Skin epidermis (tissue), 12 donors: ENCODE data around the gene SPATA13.
A peak's percentile ranks its signal among the peaks of the same experiment; 100 is the strongest.

Source experiments
- H3K27ac ChIP-seq, 21 experiments: fragments of 200-600 bp; sonication (generic) in 11 of 21; one replicate each; pipeline ENCODE4 v1.5.0; 2020; ENCODE audit warnings: mild to moderate bottlenecking in 3 of 21, inconsistent platforms in 2 of 21, moderate library complexity in 2 of 21
- H3K4me3 ChIP-seq, 7 experiments: fragments of 200-600 bp; sonication (generic) in 2 of 7; one replicate each; pipeline ENCODE4 v1.5.0; 2020; ENCODE audit warnings: inconsistent platforms in 2 of 7, mild to moderate bottlenecking in 2 of 7, moderate library complexity in 1 of 7

SPATA13 gene

DNA sequence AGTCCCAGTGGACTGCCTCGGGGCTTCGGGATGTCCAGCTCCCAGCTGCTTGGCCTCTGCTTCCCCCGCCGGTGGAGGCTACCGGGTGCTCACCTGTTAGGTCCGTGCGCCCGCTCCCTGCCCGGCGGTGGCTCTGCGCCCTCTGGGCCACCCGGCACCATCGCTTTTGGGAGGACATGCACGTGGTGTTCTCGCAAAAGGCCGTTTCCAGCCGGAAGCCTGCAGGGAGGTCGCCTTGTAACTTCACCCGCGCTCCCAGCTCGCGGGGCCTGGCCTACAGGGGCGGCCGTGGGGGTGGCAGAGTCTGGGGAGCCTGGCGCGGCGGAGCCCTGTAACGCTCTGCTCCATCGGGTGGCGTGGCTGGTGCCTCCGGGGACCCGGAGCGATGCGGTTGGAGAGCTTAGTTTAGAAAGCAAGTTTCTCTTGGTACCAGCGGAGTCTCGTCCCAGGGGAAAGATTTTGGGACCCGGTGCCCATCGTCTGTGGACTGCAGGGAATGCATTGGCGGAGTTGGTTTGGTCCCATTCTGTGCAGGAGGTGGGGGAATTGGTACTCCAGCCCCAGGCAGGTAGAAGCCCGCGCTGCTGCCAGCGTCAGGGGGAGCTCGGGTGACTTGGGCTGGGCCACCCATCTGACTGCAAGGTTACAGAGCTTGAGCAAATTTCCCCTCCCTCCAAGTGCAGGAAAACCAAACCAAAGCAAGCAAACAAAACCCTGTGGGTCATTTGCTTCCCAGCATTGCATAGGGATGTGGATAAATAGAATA is 673 bp downstream of the SPATA13 start:
- peak overlapping the region; percentile 57 to 77 (median 68) for H3K4me3 ChIP-seq
- peak overlapping the region; percentile 2 to 84 (median 58) for H3K27ac ChIP-seq

- peak overlapping the region in 2 of 21 experiments; percentile 13 to 84 for H3K27ac ChIP-seq
Observed at GRCh38 chr13:24161980-24162525, 1.5 kb downstream of the SPATA13 start.

GRCh38 chr13:24162604-24163003 is 2.1 kb downstream of the SPATA13 start:
- Histone ChIP-seq H3K27ac (no peak overlapping the region), H3K4me3 (no peak overlapping the region)

More at GRCh38 chr13:24161980-24162525, 1.5 kb downstream of the SPATA13 start:
- H3K4me3 ChIP-seq: peak overlapping the region in 3 of 7 experiments; percentile 57 to 66 (median 57)

- H3K27ac ChIP-seq: peak overlapping the region in 2 of 21 experiments; percentile 2 to 29
Observed at GRCh38 chr13:24165746-24166145, 5.2 kb downstream of the SPATA13 start.

DNA sequence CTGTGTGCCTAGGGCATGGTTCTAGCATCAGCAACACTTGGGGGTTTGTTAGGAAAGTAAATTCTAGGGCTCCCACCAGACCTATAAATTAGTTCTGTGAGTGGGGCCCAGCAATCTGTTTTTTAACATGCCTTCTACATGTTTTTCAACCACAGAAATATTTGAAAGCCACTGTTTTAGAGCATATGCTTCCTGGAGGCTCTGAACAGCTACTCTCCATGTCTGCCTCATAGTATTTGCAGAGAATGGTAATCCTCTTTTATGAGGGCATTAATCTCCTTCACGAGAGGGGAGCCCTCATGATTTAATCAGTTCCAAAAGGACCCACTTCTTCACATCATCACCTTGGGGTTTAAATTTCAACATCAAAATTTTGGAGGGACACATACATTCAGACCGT is 6.0 kb downstream of the SPATA13 start:
- H3K27ac ChIP-seq: peak overlapping the region in 3 of 21 experiments; percentile 2 to 22 (median 8)
- no peak overlapping the region for H3K4me3 ChIP-seq

More at GRCh38 chr13:24165746-24166145, 5.2 kb downstream of the SPATA13 start:
- H3K4me3 ChIP-seq: no peak overlapping the region

DNA sequence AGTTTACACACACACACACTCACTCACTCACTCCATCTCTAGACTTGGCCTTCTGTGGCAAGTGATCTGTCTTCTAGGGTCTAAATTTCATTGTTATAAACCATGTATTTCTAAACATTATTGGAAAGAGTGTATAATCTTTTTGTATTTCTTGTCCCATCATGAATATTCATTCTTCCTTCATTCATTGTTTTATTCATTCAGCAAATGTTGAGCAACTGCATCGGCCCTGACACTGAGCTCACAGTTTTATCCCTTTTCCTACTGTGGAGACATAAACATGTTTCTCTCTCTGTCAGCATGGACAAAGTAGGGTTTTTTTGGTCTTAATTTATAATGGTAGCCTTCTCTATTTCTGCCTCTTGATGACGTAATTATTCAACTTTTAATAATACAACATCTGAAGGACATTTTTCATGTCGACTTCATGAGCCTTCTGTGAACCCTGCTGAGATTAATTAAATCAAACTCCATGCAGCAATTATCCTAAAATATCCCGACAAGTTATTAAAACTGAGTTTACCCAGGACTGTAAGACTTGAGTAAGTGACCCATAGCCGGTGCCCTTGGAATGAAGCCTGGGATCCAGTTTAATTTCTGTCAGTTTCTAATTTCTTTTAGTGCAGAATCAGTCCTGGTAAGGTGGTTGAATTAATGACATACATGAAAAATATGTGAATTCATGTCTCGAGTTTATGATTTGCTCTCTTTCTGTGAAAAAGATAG is 7.3 kb downstream of the SPATA13 start:
- Histone ChIP-seq H3K27ac (peak overlapping the region in 6 of 21 experiments; percentile 0 to 51 (median 30)), H3K4me3 (no peak overlapping the region)

- Histone ChIP-seq H3K4me3 (no peak overlapping the region), H3K27ac (peak overlapping the region in 7 of 21 experiments; percentile 0 to 55 (median 39))
Observed at GRCh38 chr13:24168392-24168750, 7.9 kb downstream of the SPATA13 start.

DNA sequence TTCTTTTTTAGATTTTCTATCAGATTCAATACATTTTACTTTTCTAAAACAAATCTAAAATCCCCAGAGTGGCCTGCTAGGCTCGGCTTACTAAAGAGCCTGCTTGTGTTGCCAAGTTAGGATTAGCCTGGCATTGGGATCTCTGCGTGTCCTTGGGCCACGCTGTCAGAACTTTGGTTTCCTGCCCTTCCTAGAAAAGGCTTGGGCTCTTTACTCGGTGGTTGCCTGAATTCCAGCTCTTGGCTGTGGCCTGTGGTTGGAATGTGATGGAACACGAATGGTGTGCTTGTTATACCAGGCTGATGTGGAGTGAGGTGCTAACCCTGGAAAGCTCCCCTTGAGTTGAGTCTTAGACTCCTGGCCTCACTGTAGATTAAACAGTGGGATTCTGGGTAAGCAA is 8.5 kb downstream of the SPATA13 start:
- Histone ChIP-seq H3K4me3 (no peak overlapping the region), H3K27ac (peak overlapping the region in 6 of 21 experiments; percentile 24 to 55 (median 44))

- no peak overlapping the region for H3K4me3 ChIP-seq
- H3K27ac ChIP-seq: no peak overlapping the region
Observed at GRCh38 chr13:24172071-24172470, 11.6 kb downstream of the SPATA13 start.

- Histone ChIP-seq H3K4me3 (no peak overlapping the region), H3K27ac (no peak overlapping the region)
Observed at GRCh38 chr13:24173795-24174194, 13.3 kb downstream of the SPATA13 start.

- no peak overlapping the region for H3K27ac ChIP-seq
- H3K4me3 ChIP-seq: no peak overlapping the region
Observed at GRCh38 chr13:24175847-24176246, 15.3 kb downstream of the SPATA13 start.

- Histone ChIP-seq H3K4me3 (no peak overlapping the region), H3K27ac (no peak overlapping the region)
Observed at GRCh38 chr13:24176351-24177101, 16.0 kb downstream of the SPATA13 start.

DNA sequence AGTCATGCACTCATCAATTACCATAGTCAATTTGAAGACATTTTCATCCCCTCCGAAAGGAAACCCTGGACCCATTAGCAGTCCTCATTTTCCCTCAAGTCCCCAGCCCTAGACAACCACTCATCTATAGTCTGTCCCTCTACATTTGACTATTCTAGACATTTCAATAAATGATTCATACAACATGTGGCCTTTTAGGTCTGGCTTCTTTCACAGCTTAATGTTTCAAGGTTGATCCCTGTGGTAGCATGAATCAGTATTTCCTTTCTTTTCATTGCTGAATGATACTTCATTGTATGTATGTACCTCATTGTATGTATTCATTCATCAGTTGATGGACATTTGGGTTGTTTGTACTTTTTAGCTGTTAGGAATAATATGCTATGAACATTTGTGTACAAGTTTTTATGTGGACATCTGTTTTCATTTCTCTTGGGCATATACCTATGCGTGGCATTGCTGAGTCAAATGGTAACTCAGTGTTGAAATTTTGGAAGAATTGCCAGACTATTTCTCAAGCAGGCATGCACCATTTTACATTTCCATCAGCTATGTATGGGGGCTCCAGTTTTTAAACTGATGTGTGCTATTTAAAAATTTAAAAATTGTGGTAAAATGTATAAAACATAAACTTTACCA is 18.4 kb downstream of the SPATA13 start:
- no peak overlapping the region for H3K27ac ChIP-seq
- no peak overlapping the region for H3K4me3 ChIP-seq

GRCh38 chr13:24179486-24179850 is 18.9 kb downstream of the SPATA13 start:
- Histone ChIP-seq H3K4me3 (no peak overlapping the region), H3K27ac (no peak overlapping the region)

- no peak overlapping the region for H3K4me3 ChIP-seq
- no peak overlapping the region for H3K27ac ChIP-seq
Observed at GRCh38 chr13:24180750-24181377, 20.3 kb downstream of the SPATA13 start.

DNA sequence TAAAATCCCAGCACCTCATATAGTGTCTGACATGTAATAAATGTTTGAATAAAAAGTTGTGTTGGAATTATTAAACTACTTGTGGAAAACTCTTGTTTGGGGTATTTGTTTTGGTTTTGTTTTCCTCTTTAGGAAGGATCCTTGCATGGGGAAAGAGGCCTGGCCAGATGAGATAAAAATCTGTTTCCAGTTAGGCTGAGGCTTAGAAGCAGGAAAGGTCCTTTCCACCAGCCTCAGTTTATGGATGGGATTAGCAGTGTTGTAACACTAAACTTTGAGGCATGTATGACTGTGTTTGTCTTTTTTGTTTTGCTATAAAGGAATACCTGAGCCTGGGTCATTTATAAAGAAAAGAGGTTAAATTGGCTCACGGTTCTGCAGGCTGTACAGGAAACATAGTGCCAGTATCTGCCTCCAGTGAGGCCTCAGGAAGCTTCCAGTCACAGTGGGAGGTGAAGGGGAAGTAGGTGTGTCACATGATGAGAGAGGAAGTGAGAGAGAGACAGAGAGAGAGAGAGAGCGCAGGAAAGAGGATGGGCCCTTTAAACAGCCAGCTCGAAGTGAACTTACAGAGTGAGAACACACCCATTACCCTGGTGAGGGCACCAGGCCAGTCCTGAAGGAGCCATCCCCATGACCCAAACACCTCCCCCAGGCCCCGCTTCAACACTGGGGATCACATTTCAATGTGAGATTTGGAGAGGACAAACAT is 21.6 kb downstream of the SPATA13 start:
- peak overlapping the region in 1 of 21 experiments; percentile 23 for H3K27ac ChIP-seq
- no peak overlapping the region for H3K4me3 ChIP-seq

DNA sequence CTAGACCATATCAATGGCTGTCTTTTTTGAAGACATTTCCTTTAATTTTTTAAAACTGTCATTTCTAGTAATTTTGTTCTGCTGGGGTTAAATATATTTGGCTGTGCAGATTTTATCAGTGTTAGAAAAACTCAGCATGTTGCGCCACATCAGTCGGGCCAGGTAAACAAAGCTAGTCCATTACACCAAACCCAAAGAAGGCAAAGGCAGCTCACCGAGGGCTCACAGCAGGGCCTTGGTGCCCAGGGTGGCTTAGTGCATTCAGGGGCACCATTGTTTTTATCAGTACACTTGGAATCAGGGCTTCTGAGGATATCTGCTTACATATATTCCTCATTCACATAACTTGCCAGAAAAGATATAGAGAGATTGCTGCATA is 22.2 kb downstream of the SPATA13 start:
- H3K4me3 ChIP-seq: no peak overlapping the region
- H3K27ac ChIP-seq: peak overlapping the region in 1 of 21 experiments; percentile 23

DNA sequence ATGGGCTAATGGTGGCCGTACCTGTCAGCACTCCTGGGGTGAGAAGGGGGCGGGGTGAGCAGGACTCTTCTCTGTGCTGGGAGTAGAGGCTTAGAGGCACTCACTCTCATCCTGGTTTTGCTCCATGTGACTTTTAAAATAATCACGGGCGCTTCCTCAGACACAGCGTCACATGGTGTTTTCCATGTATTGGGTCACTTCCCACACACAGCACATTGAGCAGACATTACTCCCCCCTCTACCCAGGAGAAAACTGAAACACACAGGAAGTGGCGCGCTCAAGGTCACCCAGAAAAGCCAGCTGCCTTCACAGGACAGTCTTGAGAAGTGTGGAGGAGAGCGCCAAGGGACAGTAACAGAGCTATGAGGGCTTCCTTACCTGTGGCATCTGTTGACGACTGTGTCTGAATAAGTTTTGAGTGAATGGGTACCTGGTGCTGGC is 23.2 kb downstream of the SPATA13 start:
- no peak overlapping the region for H3K27ac ChIP-seq
- no peak overlapping the region for H3K4me3 ChIP-seq
